HEK293 (cell line): ENCODE measurements around the gene MMP19.
"Not testable (repeated sequence)": the region's sequence is repeated elsewhere in the genome, so short reads cannot be mapped to it uniquely, and the experiment has no call there.

Source experiments
- CTCF ChIA-PET: fragments of 350-600 bp; formaldehyde crosslinking; extraction: SDS; loops from one replicate; lab custom pipeline; 2021; ENCODE audit warnings: antibody characterized with exemption; lab: Yijun Ruan, JAX
- POLR2A ChIA-PET: fragments of 300-600 bp; formaldehyde crosslinking; extraction: SDS; loops from one replicate; lab custom pipeline; 2020; ENCODE audit warnings: antibody characterized with exemption, inconsistent platforms; lab: Yijun Ruan, JAX
- H3K27ac ChIP-seq: fragments of 200-500 bp; sonication (Bioruptor generic); 2 replicates; pipeline ENCODE4 v1.5.1; 2014; ENCODE audit warnings: low read depth, low read length, control low read depth, inconsistent platforms; ENCODE audit errors: extremely low read depth
- H3K36me3 ChIP-seq, 2 experiments: fragments of 200-500 bp in 1 of 2; sonication (Bioruptor generic) in 1 of 2; 1 replicate in 1 of 2; 2 replicates in 1 of 2; pipeline ENCODE4 v1.5.1; 2014 to 2017; ENCODE audit warnings: inconsistent platforms in 2 of 2, low read length in 2 of 2; ENCODE audit not compliant: control insufficient read depth in 2 of 2, insufficient read depth in 1 of 2
- H3K4me1 ChIP-seq: fragments of 200-500 bp; sonication (Bioruptor generic); 2 replicates; pipeline ENCODE4 v1.5.1; 2014; ENCODE audit warnings: mild to moderate bottlenecking, low read length, inconsistent platforms; ENCODE audit not compliant: control insufficient read depth, insufficient read depth
- H3K4me3 ChIP-seq: 2 replicates; pipeline ENCODE4 v1.5.1; 2011; ENCODE audit warnings: low read depth, mild to moderate bottlenecking, control low read depth, low read length, moderate library complexity
- H3K9me3 ChIP-seq: fragments of 200-500 bp; sonication (Bioruptor generic); 2 replicates; pipeline ENCODE4 v1.5.1; 2014; ENCODE audit warnings: low read depth, low read length, inconsistent platforms; ENCODE audit not compliant: control insufficient read depth, insufficient read depth
- HOXC10 ChIP-seq: sonication (generic); formaldehyde crosslinking; IDR thresholded peaks from 2 replicates; pipeline ENCODE4 v1.8.1; 2023; ENCODE audit warnings: mild to moderate bottlenecking, missing genetic modification reagents
- HOXD13 ChIP-seq: sonication (generic); formaldehyde crosslinking; IDR thresholded peaks from 2 replicates; pipeline ENCODE4 v1.8.0; 2022; ENCODE audit warnings: missing genetic modification reagents, borderline replicate concordance
- PRDM1 ChIP-seq: fragments of 450-650 bp; formaldehyde crosslinking; IDR thresholded peaks from 2 replicates; pipeline ENCODE4; 2016; ENCODE audit warnings: missing biosample characterization, missing genetic modification characterization
- PRDM10 ChIP-seq: fragments of 450-650 bp; formaldehyde crosslinking; IDR thresholded peaks from 2 replicates; pipeline ENCODE4 v1.5.1; 2016; ENCODE audit warnings: missing biosample characterization, missing genetic modification characterization
- PRDM4 ChIP-seq: fragments of 450-650 bp; formaldehyde crosslinking; IDR thresholded peaks from 2 replicates; pipeline ENCODE4 v1.5.1; 2017; ENCODE audit warnings: missing biosample characterization, missing genetic modification characterization
- RBAK ChIP-seq: fragments of 450-650 bp; formaldehyde crosslinking; IDR thresholded peaks from 2 replicates; pipeline ENCODE4 v1.5.1; 2016; ENCODE audit warnings: missing biosample characterization, missing genetic modification characterization
- SALL2 ChIP-seq: fragments of 450-650 bp; formaldehyde crosslinking; IDR thresholded peaks from 2 replicates; pipeline ENCODE4 v1.5.0; 2017; ENCODE audit warnings: missing biosample characterization, mild to moderate bottlenecking, missing genetic modification characterization, borderline replicate concordance
- TCF7L2 ChIP-seq: IDR thresholded peaks from 2 replicates; pipeline ENCODE4 v1.6.1; 2011; ENCODE audit warnings: low read depth, mild to moderate bottlenecking, inconsistent platforms, low read length, moderate library complexity, borderline replicate concordance
- ZBTB21 ChIP-seq: fragments of 450-650 bp; formaldehyde crosslinking; IDR thresholded peaks from 2 replicates; pipeline ENCODE4 v1.5.1; 2017; ENCODE audit warnings: missing biosample characterization, missing genetic modification characterization
- ZIC2 ChIP-seq: fragments of 450-650 bp; formaldehyde crosslinking; IDR thresholded peaks from 2 replicates; pipeline ENCODE4 v1.5.1; 2016; ENCODE audit warnings: missing biosample characterization, missing genetic modification characterization
- ZNF248 ChIP-seq: fragments of 450-650 bp; formaldehyde crosslinking; IDR thresholded peaks from 2 replicates; pipeline ENCODE4 v1.5.1; 2017; ENCODE audit warnings: missing biosample characterization, missing genetic modification characterization
- ZNF302 ChIP-seq: fragments of 450-650 bp; formaldehyde crosslinking; IDR thresholded peaks from 2 replicates; pipeline ENCODE4 v1.5.1; 2016; ENCODE audit warnings: missing biosample characterization, missing genetic modification characterization, low read depth
- ZNF48 ChIP-seq: fragments of 450-650 bp; formaldehyde crosslinking; IDR thresholded peaks from 2 replicates; pipeline ENCODE4 v1.5.1; 2016; ENCODE audit warnings: missing biosample characterization, missing genetic modification characterization
- ZNF501 ChIP-seq: fragments of 450-650 bp; formaldehyde crosslinking; IDR thresholded peaks from 2 replicates; pipeline ENCODE4 v1.5.1; 2016; ENCODE audit warnings: missing biosample characterization, missing genetic modification characterization
- ZNF600 ChIP-seq: fragments of 450-650 bp; formaldehyde crosslinking; IDR thresholded peaks from 2 replicates; pipeline ENCODE4 v1.5.1; 2016; ENCODE audit warnings: missing biosample characterization, missing genetic modification characterization
- ZNF660 ChIP-seq: fragments of 450-650 bp; IDR thresholded peaks from 2 replicates; pipeline ENCODE4 v1.5.1; 2018; ENCODE audit warnings: missing biosample characterization, mild to moderate bottlenecking, missing genetic modification characterization
- ZNF76 ChIP-seq: fragments of 450-650 bp; formaldehyde crosslinking; IDR thresholded peaks from 2 replicates; pipeline ENCODE4; 2016; ENCODE audit warnings: low read depth, missing biosample characterization, missing genetic modification characterization, borderline replicate concordance
- TF ChIP-seq, protein P1 (sequence below): IDR thresholded peaks from 2 replicates; pipeline ENCODE4 v1.6.1; 2011; ENCODE audit warnings: mild to moderate bottlenecking, low read depth, low read length, borderline replicate concordance
- TF ChIP-seq, protein P2 (sequence below): fragments of 450-650 bp; formaldehyde crosslinking; IDR thresholded peaks from 2 replicates; pipeline ENCODE4 v1.5.1; 2016; ENCODE audit warnings: missing biosample characterization, missing genetic modification characterization

Gene MMP19

DNA sequence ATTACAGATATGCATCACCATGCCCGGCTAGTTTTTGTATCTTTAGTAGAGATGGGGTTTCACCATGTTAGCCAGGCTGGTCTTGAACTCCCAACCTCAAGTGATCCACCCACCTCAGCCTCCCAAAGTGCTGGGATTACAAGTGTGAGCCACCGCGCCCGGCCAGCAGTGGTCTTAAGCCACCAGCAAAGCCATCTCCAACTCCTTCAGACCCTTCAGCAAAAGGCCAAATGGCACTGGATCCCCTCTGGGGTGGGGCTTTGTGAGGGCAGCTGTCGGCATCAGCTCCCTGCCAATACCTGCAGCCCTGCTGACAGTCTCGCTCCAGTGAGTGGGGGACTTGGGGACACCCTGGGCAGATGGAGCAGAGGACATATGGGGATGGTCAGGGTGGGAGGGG is 8.3 kb downstream of the MMP19 start:
- not testable (repeated sequence) for H3K9me3 ChIP-seq, H3K27ac ChIP-seq
- POLR2A ChIA-PET, result interaction anchor here (0.6 kb wide), 1 partner anchor 21 kb away, joined by 3 read pairs; no protein-coding TSS in a partner anchor

DNA sequence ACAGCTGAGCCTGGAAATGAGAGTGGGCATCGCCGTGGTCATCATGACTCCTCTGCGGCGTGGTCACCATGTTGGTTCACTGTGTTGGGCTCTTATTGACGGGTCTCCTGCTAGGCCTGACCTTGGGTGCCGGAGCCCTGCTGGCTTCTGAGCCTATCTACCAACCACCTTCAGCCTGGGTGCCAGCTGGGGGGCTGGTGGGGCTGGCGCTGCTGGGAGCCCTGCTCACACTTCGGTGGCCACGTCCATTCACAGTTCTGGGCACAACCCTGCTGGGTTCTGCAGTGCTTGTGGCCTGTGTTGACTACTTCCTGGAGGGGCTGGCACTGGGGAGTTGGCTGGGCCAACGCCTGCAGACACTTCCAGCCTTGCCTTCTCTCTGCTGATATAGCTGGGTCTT is 9.7 kb downstream of the MMP19 start:
- ChIA-PET CTCF (interaction anchor here (1.2 kb wide), 1 partner anchor 97 kb away, joined by 7 read pairs; no protein-coding TSS in a partner anchor), POLR2A (no interaction called here)
- H3K4me1 ChIP-seq, result peaks cover 5% of the 10 kb centered on the region
- TF ChIP-seq ZIC2 (tag by site-specific recombination) (peak; percentile 35; the same call in 1 of the 2 replicates), TCF7L2 (no peak)
- no peaks in the 10 kb centered on the region for H3K9me3 ChIP-seq
- H3K27ac ChIP-seq, result no peak overlapping the region
- H3K36me3 ChIP-seq, result peaks cover 0 to 5% of the 10 kb centered on the region in 2 experiments; a peak in 1 of 3 replicates
- no peak overlapping the region for H3K4me3 ChIP-seq

More for the DNA sequence above, 8.3 kb downstream of the MMP19 start:
- H3K4me3 ChIP-seq, H3K4me1 ChIP-seq, H3K36me3 ChIP-seq: not testable (repeated sequence)
- CTCF ChIA-PET, result interaction anchor here (1.1 kb wide), 1 partner anchor 92 kb away, joined by 3 read pairs; no protein-coding TSS in a partner anchor

- Histone ChIP-seq H3K9me3 (no peaks in the 10 kb centered on the region), H3K36me3 (peaks cover 0 to 15% of the 10 kb centered on the region in 2 experiments; a peak in 2 of 3 replicates), H3K4me1 (peaks cover 12% of the 10 kb centered on the region), H3K4me3 (peak overlapping the region; percentile 83; the same call in 1 of the 2 replicates), H3K27ac (no peak overlapping the region)
- CTCF ChIA-PET, result interaction anchor here (0.6 to 2.8 kb wide), 8 partner anchors 11 to 128 kb away, joined by 3 to 18 read pairs (median 3); no protein-coding TSS in a partner anchor
- POLR2A ChIA-PET, result interaction anchor here (1.4 to 3.2 kb wide), 3 partner anchors 14 to 100 kb away, joined by 6 to 170 read pairs (median 12); partner anchors contain the start of genes ORMDL2 and SARNP
- TF ChIP-seq PRDM4 (tag by site-specific recombination) (no peak), HOXD13 (CRISPR knock-in tag) (no peak), ZNF501 (tag by site-specific recombination) (no peak), ZNF76 (tag by site-specific recombination) (no peak), SALL2 (tag by site-specific recombination) (no peak), ZNF600 (tag by site-specific recombination) (no peak), ZNF48 (tag by site-specific recombination) (no peak), HOXC10 (no peak), PRDM1 (no peak), PRDM10 (tag by site-specific recombination) (peak; percentile 39; the same call in 1 of the 2 replicates), ZNF302 (tag by site-specific recombination) (no peak), ZBTB21 (tag by site-specific recombination) (no peak), RBAK (no peak), ZNF248 (no peak), ZNF660 (tag by site-specific recombination) (no peak)
- TF ChIP-seq, protein P1, sequence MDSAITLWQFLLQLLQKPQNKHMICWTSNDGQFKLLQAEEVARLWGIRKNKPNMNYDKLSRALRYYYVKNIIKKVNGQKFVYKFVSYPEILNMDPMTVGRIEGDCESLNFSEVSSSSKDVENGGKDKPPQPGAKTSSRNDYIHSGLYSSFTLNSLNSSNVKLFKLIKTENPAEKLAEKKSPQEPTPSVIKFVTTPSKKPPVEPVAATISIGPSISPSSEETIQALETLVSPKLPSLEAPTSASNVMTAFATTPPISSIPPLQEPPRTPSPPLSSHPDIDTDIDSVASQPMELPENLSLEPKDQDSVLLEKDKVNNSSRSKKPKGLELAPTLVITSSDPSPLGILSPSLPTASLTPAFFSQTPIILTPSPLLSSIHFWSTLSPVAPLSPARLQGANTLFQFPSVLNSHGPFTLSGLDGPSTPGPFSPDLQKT, result no peak
- TF ChIP-seq, protein P2, sequence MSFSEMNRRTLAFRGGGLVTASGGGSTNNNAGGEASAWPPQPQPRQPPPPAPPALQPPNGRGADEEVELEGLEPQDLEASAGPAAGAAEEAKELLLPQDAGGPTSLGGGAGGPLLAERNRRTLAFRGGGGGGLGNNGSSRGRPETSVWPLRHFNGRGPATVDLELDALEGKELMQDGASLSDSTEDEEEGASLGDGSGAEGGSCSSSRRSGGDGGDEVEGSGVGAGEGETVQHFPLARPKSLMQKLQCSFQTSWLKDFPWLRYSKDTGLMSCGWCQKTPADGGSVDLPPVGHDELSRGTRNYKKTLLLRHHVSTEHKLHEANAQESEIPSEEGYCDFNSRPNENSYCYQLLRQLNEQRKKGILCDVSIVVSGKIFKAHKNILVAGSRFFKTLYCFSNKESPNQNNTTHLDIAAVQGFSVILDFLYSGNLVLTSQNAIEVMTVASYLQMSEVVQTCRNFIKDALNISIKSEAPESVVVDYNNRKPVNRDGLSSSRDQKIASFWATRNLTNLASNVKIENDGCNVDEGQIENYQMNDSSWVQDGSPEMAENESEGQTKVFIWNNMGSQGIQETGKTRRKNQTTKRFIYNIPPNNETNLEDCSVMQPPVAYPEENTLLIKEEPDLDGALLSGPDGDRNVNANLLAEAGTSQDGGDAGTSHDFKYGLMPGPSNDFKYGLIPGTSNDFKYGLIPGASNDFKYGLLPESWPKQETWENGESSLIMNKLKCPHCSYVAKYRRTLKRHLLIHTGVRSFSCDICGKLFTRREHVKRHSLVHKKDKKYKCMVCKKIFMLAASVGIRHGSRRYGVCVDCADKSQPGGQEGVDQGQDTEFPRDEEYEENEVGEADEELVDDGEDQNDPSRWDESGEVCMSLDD (tag by site-specific recombination), result no peak
Observed at GRCh38 chr12:55831447-55831815, 11.3 kb downstream of the MMP19 start.
